ENCODE data around the gene CDH11.

The CDH11 gene

GRCh38 chr16:64991001-64991400 is 130.9 kb downstream of the CDH11 start:
- Histone ChIP-seq H4K8ac (ENCODE audit: low read length) (peak overlapping the region; percentile 56), H2AK5ac (ENCODE audit: low read length, severe bottlenecking) (no peak overlapping the region), H3K14ac (ENCODE audit: low read length in 2 of 2) (no peak overlapping the region), H3K4me1 (ENCODE audit: control insufficient read depth, insufficient read depth, low read depth, low read length) (no peaks in the 10 kb centered on the region), H3K9me3 (ENCODE audit: control insufficient read depth, low read length) (no peaks in the 10 kb centered on the region), H2AFZ (ENCODE audit: low read depth, low read length) (no peak overlapping the region), H2BK15ac (ENCODE audit: low read depth, poor library complexity, severe bottlenecking) (no peak overlapping the region), H2BK12ac (ENCODE audit: low read length in 2 of 2) (no peak overlapping the region), H3K27me3 (ENCODE audit: control insufficient read depth in 1 of 2, insufficient read depth in 1 of 2, low read length in 2 of 2) (no peaks in the 10 kb centered on the region), H3K4me2 (ENCODE audit: low read length, poor library complexity, severe bottlenecking) (no peak overlapping the region), H2BK5ac (ENCODE audit: low read depth, low read length, poor library complexity, severe bottlenecking) (no peak overlapping the region), H4K91ac (ENCODE audit: low read length) (no peak overlapping the region), H3K9ac (ENCODE audit: low read length) (peak overlapping the region; percentile 44), H2BK120ac (ENCODE audit: low read depth, low read length) (no peak overlapping the region), H3K27ac (ENCODE audit: low read length, poor library complexity, severe bottlenecking) (no peak overlapping the region), H3K4me3 (ENCODE audit: insufficient read depth in 1 of 2, low read depth in 1 of 2, low read length in 2 of 2) (no peak overlapping the region), H3K18ac (ENCODE audit: low read depth in 1 of 2, low read length in 2 of 2) (no peak overlapping the region), H3K79me1 (replicated peaks; ENCODE audit: low read length, poor library complexity, severe bottlenecking) (no peaks in the 10 kb centered on the region), H3K36me3 (ENCODE audit: control insufficient read depth in 1 of 2, insufficient read depth in 2 of 2, low read depth in 1 of 2, low read length in 2 of 2) (peaks cover 11 to 100% of the 10 kb centered on the region in 2 experiments), H3K4ac (ENCODE audit: low read depth in 1 of 2, low read length in 2 of 2) (no peak overlapping the region), H3K23ac (ENCODE audit: low read length in 2 of 2) (no peak overlapping the region)
- 100% methylated on average over 1 of the region's 1 CpG for WGBS
- DNase-seq = no peak

- no peak overlapping the region for H3K23ac ChIP-seq (ENCODE audit: low read length in 2 of 2)
- no peak overlapping the region for H4K8ac ChIP-seq (ENCODE audit: low read length)
- H2BK5ac ChIP-seq (ENCODE audit: low read depth, low read length, poor library complexity, severe bottlenecking) = no peak overlapping the region
- H3K4me2 ChIP-seq (ENCODE audit: low read length, poor library complexity, severe bottlenecking) = no peak overlapping the region
- no peaks in the 10 kb centered on the region for H3K27me3 ChIP-seq (ENCODE audit: control insufficient read depth in 1 of 2, insufficient read depth in 1 of 2, low read length in 2 of 2)
- no peak overlapping the region for H2AK5ac ChIP-seq (ENCODE audit: low read length, severe bottlenecking)
- H3K18ac ChIP-seq (ENCODE audit: low read depth in 1 of 2, low read length in 2 of 2) = no peak overlapping the region
- WGBS = 100% methylated on average over 2 of the region's 3 CpGs
- H2BK120ac ChIP-seq (ENCODE audit: low read depth, low read length) = no peak overlapping the region
- no peak overlapping the region for H3K27ac ChIP-seq (ENCODE audit: low read length, poor library complexity, severe bottlenecking)
- H3K9me3 ChIP-seq (ENCODE audit: control insufficient read depth, low read length) = no peaks in the 10 kb centered on the region
- H4K91ac ChIP-seq (ENCODE audit: low read length) = no peak overlapping the region
- H2BK15ac ChIP-seq (ENCODE audit: low read depth, poor library complexity, severe bottlenecking) = no peak overlapping the region
- H3K4me3 ChIP-seq (ENCODE audit: insufficient read depth in 1 of 2, low read depth in 1 of 2, low read length in 2 of 2) = no peak overlapping the region
- no peak overlapping the region for H3K14ac ChIP-seq (ENCODE audit: low read length in 2 of 2)
- peaks cover 11 to 100% of the 10 kb centered on the region in 2 experiments for H3K36me3 ChIP-seq (ENCODE audit: control insufficient read depth in 1 of 2, insufficient read depth in 2 of 2, low read depth in 1 of 2, low read length in 2 of 2)
- H2BK12ac ChIP-seq (ENCODE audit: low read length in 2 of 2) = no peak overlapping the region
- no peaks in the 10 kb centered on the region for H3K79me1 ChIP-seq (replicated peaks; ENCODE audit: low read length, poor library complexity, severe bottlenecking)
- H2AFZ ChIP-seq (ENCODE audit: low read depth, low read length) = no peak overlapping the region
- no peaks in the 10 kb centered on the region for H3K4me1 ChIP-seq (ENCODE audit: control insufficient read depth, insufficient read depth, low read depth, low read length)
- no peak overlapping the region for H3K4ac ChIP-seq (ENCODE audit: low read depth in 1 of 2, low read length in 2 of 2)
- DNase-seq = no peak
- H3K9ac ChIP-seq (ENCODE audit: low read length) = no peak overlapping the region
Measured at GRCh38 chr16:64990101-64990500, 131.8 kb downstream of the CDH11 start.

DNA sequence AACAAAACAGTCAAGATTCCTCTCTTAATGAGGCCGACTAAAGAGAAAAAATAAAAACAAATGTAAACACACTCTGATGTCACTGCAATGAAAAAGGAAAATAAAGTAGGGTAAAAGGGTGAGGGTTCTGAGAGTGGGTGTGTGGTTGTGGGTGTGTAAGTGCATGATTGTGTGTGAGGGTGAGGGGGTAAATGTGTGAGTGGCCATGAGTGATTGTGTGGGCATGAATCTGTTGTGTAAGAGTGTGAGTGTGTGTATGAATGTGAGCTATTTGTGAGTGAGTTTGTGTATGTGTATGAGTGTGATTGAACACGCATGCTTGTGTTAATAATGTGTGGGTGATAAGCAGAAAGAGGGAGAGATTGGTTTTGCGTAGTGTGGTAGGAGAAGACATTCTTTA is 132.8 kb downstream of the CDH11 start:
- no peak overlapping the region for H2AK5ac ChIP-seq (ENCODE audit: low read length, severe bottlenecking)

DNA sequence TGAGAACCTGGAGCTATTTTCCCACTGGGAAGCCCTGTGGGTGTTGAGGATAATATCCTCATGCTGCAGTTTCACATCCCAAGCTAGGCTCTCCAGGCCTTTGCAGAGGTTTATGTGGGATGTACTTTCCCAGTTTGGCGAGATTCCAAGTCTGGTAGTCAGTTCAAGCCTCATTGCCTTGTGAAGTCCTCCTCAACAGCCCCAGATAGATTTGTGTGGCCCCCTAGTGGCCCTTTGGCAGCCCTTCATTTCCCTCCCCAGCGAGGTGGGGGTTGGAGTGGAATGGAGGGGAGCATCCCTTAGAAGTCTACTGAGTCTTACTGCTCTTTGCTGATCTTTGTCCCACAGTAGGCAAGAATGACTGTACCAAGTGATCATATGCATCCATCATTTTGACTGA is 137.9 kb downstream of the CDH11 start:
- no peak overlapping the region for H3K27ac ChIP-seq (ENCODE audit: low read length, poor library complexity, severe bottlenecking)
- H2BK12ac ChIP-seq (ENCODE audit: low read length in 2 of 2) = no peak overlapping the region
- H4K8ac ChIP-seq (ENCODE audit: low read length) = no peak overlapping the region
- peak; percentile 92 for DNase-seq
- H2BK120ac ChIP-seq (ENCODE audit: low read depth, low read length) = no peak overlapping the region
- peaks cover 14 to 99% of the 10 kb centered on the region in 2 experiments for H3K36me3 ChIP-seq (ENCODE audit: control insufficient read depth in 1 of 2, insufficient read depth in 2 of 2, low read depth in 1 of 2, low read length in 2 of 2)
- no peak overlapping the region for H3K18ac ChIP-seq (ENCODE audit: low read depth in 1 of 2, low read length in 2 of 2)
- H3K14ac ChIP-seq (ENCODE audit: low read length in 2 of 2) = no peak overlapping the region
- H2BK5ac ChIP-seq (ENCODE audit: low read depth, low read length, poor library complexity, severe bottlenecking) = no peak overlapping the region
- H3K9ac ChIP-seq (ENCODE audit: low read length) = no peak overlapping the region
- no peak overlapping the region for H3K4me3 ChIP-seq (ENCODE audit: insufficient read depth in 1 of 2, low read depth in 1 of 2, low read length in 2 of 2)
- no peak overlapping the region for H3K23ac ChIP-seq (ENCODE audit: low read length in 2 of 2)
- no peak overlapping the region for H2AK5ac ChIP-seq (ENCODE audit: low read length, severe bottlenecking)
- H2AFZ ChIP-seq (ENCODE audit: low read depth, low read length) = no peak overlapping the region
- H3K4ac ChIP-seq (ENCODE audit: low read depth in 1 of 2, low read length in 2 of 2) = no peak overlapping the region
- no peaks in the 10 kb centered on the region for H3K79me1 ChIP-seq (replicated peaks; ENCODE audit: low read length, poor library complexity, severe bottlenecking)
- H3K4me2 ChIP-seq (ENCODE audit: low read length, poor library complexity, severe bottlenecking) = no peak overlapping the region
- no peaks in the 10 kb centered on the region for H3K27me3 ChIP-seq (ENCODE audit: control insufficient read depth in 1 of 2, insufficient read depth in 1 of 2, low read length in 2 of 2)
- H4K91ac ChIP-seq (ENCODE audit: low read length) = no peak overlapping the region
- 89% methylated on average over 1 of the region's 2 CpGs for WGBS
- H3K9me3 ChIP-seq (ENCODE audit: control insufficient read depth, low read length) = no peaks in the 10 kb centered on the region
- H2BK15ac ChIP-seq (ENCODE audit: low read depth, poor library complexity, severe bottlenecking) = no peak overlapping the region
- H3K4me1 ChIP-seq (ENCODE audit: control insufficient read depth, insufficient read depth, low read depth, low read length) = no peaks in the 10 kb centered on the region

More for the DNA sequence above, 132.8 kb downstream of the CDH11 start:
- Histone ChIP-seq H3K27me3 (ENCODE audit: control insufficient read depth in 1 of 2, insufficient read depth in 1 of 2, low read length in 2 of 2) (no peaks in the 10 kb centered on the region), H3K4me2 (ENCODE audit: low read length, poor library complexity, severe bottlenecking) (no peak overlapping the region), H3K27ac (ENCODE audit: low read length, poor library complexity, severe bottlenecking) (no peak overlapping the region), H3K36me3 (ENCODE audit: control insufficient read depth in 1 of 2, insufficient read depth in 2 of 2, low read depth in 1 of 2, low read length in 2 of 2) (peaks cover 11 to 100% of the 10 kb centered on the region in 2 experiments), H3K4me3 (ENCODE audit: insufficient read depth in 1 of 2, low read depth in 1 of 2, low read length in 2 of 2) (no peak overlapping the region), H3K23ac (ENCODE audit: low read length in 2 of 2) (no peak overlapping the region), H2BK15ac (ENCODE audit: low read depth, poor library complexity, severe bottlenecking) (no peak overlapping the region), H2BK5ac (ENCODE audit: low read depth, low read length, poor library complexity, severe bottlenecking) (no peak overlapping the region), H3K18ac (ENCODE audit: low read depth in 1 of 2, low read length in 2 of 2) (no peak overlapping the region), H3K4ac (ENCODE audit: low read depth in 1 of 2, low read length in 2 of 2) (no peak overlapping the region), H3K79me1 (replicated peaks; ENCODE audit: low read length, poor library complexity, severe bottlenecking) (no peaks in the 10 kb centered on the region), H4K91ac (ENCODE audit: low read length) (no peak overlapping the region), H4K8ac (ENCODE audit: low read length) (no peak overlapping the region), H3K14ac (ENCODE audit: low read length in 2 of 2) (no peak overlapping the region), H3K9ac (ENCODE audit: low read length) (no peak overlapping the region), H3K4me1 (ENCODE audit: control insufficient read depth, insufficient read depth, low read depth, low read length) (no peaks in the 10 kb centered on the region), H3K9me3 (ENCODE audit: control insufficient read depth, low read length) (no peaks in the 10 kb centered on the region), H2AFZ (ENCODE audit: low read depth, low read length) (no peak overlapping the region), H2BK12ac (ENCODE audit: low read length in 2 of 2) (no peak overlapping the region), H2BK120ac (ENCODE audit: low read depth, low read length) (no peak overlapping the region)
- 96% methylated on average over 2 of the region's 3 CpGs for WGBS
- DNase-seq = no peak

All from mesenchymal stem cell (in vitro differentiated cells and primary cell).